H1 (cell line): ENCODE data around the gene CTBP2. TPM values are rescaled to one million over a fixed set of nuclear protein-coding genes. Genes with fewer than 3 reads are reported as not detected.

Source experiments
- CTCF ChIA-PET: fragments of 300-600 bp; sonication (Branson Sonifier 250); formaldehyde crosslinking; loops from one replicate; lab custom pipeline; 2021; ENCODE audit not compliant: partially characterized antibody; lab: Charles Lee
- POLR2A ChIA-PET: fragments of 300-600 bp; sonication (Branson Sonifier 250); formaldehyde crosslinking; loops from one replicate; lab custom pipeline; 2021; ENCODE audit warnings: inconsistent platforms; ENCODE audit not compliant: partially characterized antibody; lab: Charles Lee
- DNase-seq, 2 experiments: peaks; one replicate each; pipeline versions ENCODE4 v3.0.0 to v3.0.0-alpha.2; 2010 to 2022; ENCODE audit warnings: low spot score in 2 of 2, low read depth in 1 of 2, mixed read lengths in 1 of 2
- FAIRE-seq: peaks from 2 replicates; lab custom pipeline; 2011; peaks lifted over from hg19 to GRCh38; lab: Jason Lieb, UNC
- H2AFZ ChIP-seq: 2 replicates; pipeline ENCODE4 v1.8.1; 2012; ENCODE audit warnings: low read length, inconsistent platforms
- H2AK5ac ChIP-seq: 2 replicates; pipeline ENCODE4 v1.6.1; 2013; ENCODE audit warnings: low read depth, low read length
- H2BK120ac ChIP-seq: replicated peaks from 2 replicates; pipeline ENCODE3; 2013; ENCODE audit warnings: low read depth, low read length, inconsistent platforms
- H2BK12ac ChIP-seq: 2 replicates; pipeline ENCODE4 v1.6.1; 2013; ENCODE audit warnings: low read depth, low read length
- H2BK15ac ChIP-seq: 2 replicates; pipeline ENCODE4 v1.6.1; 2013; ENCODE audit warnings: low read length
- H2BK20ac ChIP-seq: 2 replicates; pipeline ENCODE4 v1.6.1; 2013; ENCODE audit warnings: low read length
- H2BK5ac ChIP-seq: 2 replicates; pipeline ENCODE4 v1.6.1; 2013; ENCODE audit warnings: low read depth, low read length
- H3K14ac ChIP-seq: 2 replicates; pipeline ENCODE4 v1.6.1; 2013; ENCODE audit warnings: inconsistent platforms; ENCODE audit not compliant: insufficient read length
- H3K18ac ChIP-seq: 2 replicates; pipeline ENCODE4 v1.6.1; 2013; ENCODE audit warnings: low read length; ENCODE audit errors: extremely low read depth
- H3K23ac ChIP-seq: 2 replicates; pipeline ENCODE4 v1.6.1; 2013; ENCODE audit warnings: inconsistent platforms; ENCODE audit not compliant: insufficient read length
- H3K23me2 ChIP-seq: 2 replicates; pipeline ENCODE4 v1.6.1; 2013; ENCODE audit warnings: low read depth, low read length
- H3K27ac ChIP-seq: 2 replicates; pipeline ENCODE4 v1.6.1; 2011; ENCODE audit warnings: low read depth, low read length, inconsistent platforms
- H3K27me3 ChIP-seq, 4 experiments: replicated peaks in 1 of 4; 1 replicate in 1 of 4; 2 replicates in 3 of 4; pipeline versions ENCODE4 v1.6.1 to v1.8.1; 2011 to 2013; ENCODE audit warnings: low read length in 3 of 4, mild to moderate bottlenecking in 3 of 4, inconsistent platforms in 2 of 4, mixed read lengths in 2 of 4, moderate library complexity in 1 of 4; ENCODE audit not compliant: control insufficient read depth in 3 of 4, insufficient read depth in 3 of 4; ENCODE audit errors: extremely low read depth in 1 of 4
- H3K36me3 ChIP-seq, 4 experiments: 2 replicates each; pipeline versions ENCODE4 v1.6.1 to v1.8.1; 2011 to 2013; ENCODE audit warnings: mild to moderate bottlenecking in 4 of 4, low read length in 3 of 4, moderate library complexity in 2 of 4, control low read depth in 1 of 4, inconsistent platforms in 1 of 4; ENCODE audit not compliant: insufficient read depth in 4 of 4, control insufficient read depth in 2 of 4
- H3K4ac ChIP-seq: replicated peaks from 2 replicates; pipeline ENCODE3; 2013; ENCODE audit warnings: low read length, low read depth, mixed read lengths, inconsistent platforms; ENCODE audit not compliant: insufficient read length
- H3K4me1 ChIP-seq, 4 experiments: replicated peaks in 1 of 4; 1 replicate in 1 of 4; 2 replicates in 3 of 4; pipeline versions ENCODE4 v1.6.1 to v1.8.1; 2011 to 2013; ENCODE audit warnings: low read length in 3 of 4, inconsistent platforms in 2 of 4, mixed read lengths in 1 of 4; ENCODE audit not compliant: insufficient read depth in 4 of 4, control insufficient read depth in 3 of 4
- H3K4me2 ChIP-seq, 2 experiments: 2 replicates each; pipeline versions ENCODE4 v1.6.1 to v1.8.1; 2011 to 2013; ENCODE audit warnings: low read depth in 2 of 2, low read length in 2 of 2, control low read depth in 1 of 2, inconsistent platforms in 1 of 2, mild to moderate bottlenecking in 1 of 2; ENCODE audit not compliant: insufficient read depth in 1 of 2
- H3K4me3 ChIP-seq, 4 experiments: fragments of 200-600, 300-600 bp in 1 of 4; sonication (generic), shearing (Covaris generic), sonication (Bioruptor Twin) in 1 of 4; 2 replicates each; pipeline versions ENCODE4 v1.5.1 to v1.8.1; 2011 to 2016; ENCODE audit warnings: low read length in 4 of 4, low read depth in 3 of 4, control low read depth in 2 of 4, inconsistent platforms in 2 of 4, mild to moderate bottlenecking in 2 of 4, mixed read lengths in 1 of 4, moderate library complexity in 1 of 4; ENCODE audit not compliant: insufficient read depth in 2 of 4; ENCODE audit errors: extremely low read depth in 1 of 4
- H3K56ac ChIP-seq: replicated peaks from 2 replicates; pipeline ENCODE3; 2013; ENCODE audit warnings: low read depth, mild to moderate bottlenecking, mixed read lengths, low read length, inconsistent platforms; ENCODE audit not compliant: insufficient read length
- H3K79me1 ChIP-seq: 2 replicates; pipeline ENCODE4 v1.6.1; 2013; ENCODE audit warnings: low read depth, low read length, control low read depth
- H3K79me2 ChIP-seq, 2 experiments: 2 replicates each; pipeline versions ENCODE4 v1.6.1 to v1.8.1; 2012 to 2013; ENCODE audit warnings: low read length in 2 of 2, mild to moderate bottlenecking in 2 of 2, inconsistent platforms in 1 of 2; ENCODE audit not compliant: insufficient read depth in 2 of 2, control insufficient read depth in 1 of 2
- H3K9ac ChIP-seq, 4 experiments: replicated peaks in 1 of 4; 1 replicate in 1 of 4; 2 replicates in 3 of 4; pipeline versions ENCODE4 v1.6.1 to v1.8.1; 2011 to 2013; ENCODE audit warnings: low read depth in 3 of 4, low read length in 3 of 4, control low read depth in 2 of 4, mild to moderate bottlenecking in 2 of 4, moderate library complexity in 2 of 4, inconsistent platforms in 1 of 4; ENCODE audit errors: extremely low read depth in 1 of 4
- H3K9me3 ChIP-seq, 2 experiments: 2 replicates each; pipeline versions ENCODE4 v1.6.1 to v1.8.1; 2012 to 2013; ENCODE audit warnings: mild to moderate bottlenecking in 2 of 2, moderate library complexity in 2 of 2, control low read depth in 1 of 2, inconsistent platforms in 1 of 2, low read depth in 1 of 2, low read length in 1 of 2, mixed read lengths in 1 of 2; ENCODE audit not compliant: insufficient read depth in 2 of 2
- H4K20me1 ChIP-seq, 2 experiments: replicated peaks in 1 of 2; 2 replicates each; pipeline versions ENCODE3 to v1.8.1; 2011 to 2013; ENCODE audit warnings: inconsistent platforms in 2 of 2, low read length in 2 of 2, mild to moderate bottlenecking in 1 of 2; ENCODE audit not compliant: insufficient read depth in 2 of 2, control insufficient read depth in 1 of 2
- H4K5ac ChIP-seq: 2 replicates; pipeline ENCODE4 v1.6.1; 2013; ENCODE audit warnings: low read length, low read depth, mixed read lengths, inconsistent platforms; ENCODE audit not compliant: insufficient read length
- H4K8ac ChIP-seq: 2 replicates; pipeline ENCODE4 v1.8.0; 2013; ENCODE audit warnings: mild to moderate bottlenecking, moderate library complexity, low read length, inconsistent platforms; ENCODE audit not compliant: insufficient read depth; ENCODE audit errors: extremely low read depth
- H4K91ac ChIP-seq: replicated peaks from 2 replicates; pipeline ENCODE3; 2013; ENCODE audit warnings: low read length, mixed read lengths, inconsistent platforms; ENCODE audit not compliant: insufficient read length
- BACH1 ChIP-seq: IDR thresholded peaks from 2 replicates; pipeline ENCODE4 v1.6.1; 2012; ENCODE audit warnings: low read length, improper control_type of control experiment
- CHD2 ChIP-seq: IDR thresholded peaks from 2 replicates; pipeline ENCODE4 v1.6.1; 2012; ENCODE audit warnings: low read length, improper control_type of control experiment
- CREB1 ChIP-seq: IDR thresholded peaks from 2 replicates; pipeline ENCODE4 v1.6.1; 2012; ENCODE audit warnings: inconsistent platforms
- HDAC6 ChIP-seq: IDR thresholded peaks from one replicate; pipeline ENCODE4 v1.7.1; 2012; ENCODE audit warnings: low read depth, mild to moderate bottlenecking, inconsistent platforms, low read length, moderate library complexity
- KDM4A ChIP-seq: IDR thresholded peaks from one replicate; pipeline ENCODE4 v1.7.1; 2012; ENCODE audit warnings: low read depth, mild to moderate bottlenecking, moderate library complexity, low read length, inconsistent platforms; ENCODE audit not compliant: severe bottlenecking
- MAFK ChIP-seq: IDR thresholded peaks from 2 replicates; pipeline ENCODE4 v1.6.1; 2012; ENCODE audit warnings: low read depth, mild to moderate bottlenecking, improper control_type of control experiment, low read length
- PHF8 ChIP-seq: fragments of 200-600 bp; sonication (generic); conservative IDR thresholded peaks from 2 replicates; pipeline ENCODE4 v1.7.1; 2012; ENCODE audit warnings: low read depth, mild to moderate bottlenecking, inconsistent platforms, low read length, moderate library complexity
- POLR2AphosphoS5 ChIP-seq: IDR thresholded peaks from 2 replicates; pipeline ENCODE4 v1.6.1; 2011; ENCODE audit warnings: low read depth, low read length
- RXRA ChIP-seq: IDR thresholded peaks from 2 replicates; pipeline ENCODE4 v1.6.1; 2011; ENCODE audit warnings: low read depth, mild to moderate bottlenecking, low read length, moderate library complexity; ENCODE audit not compliant: insufficient read depth
- SIN3A ChIP-seq, 2 experiments: IDR thresholded peaks in 1 of 2; conservative IDR thresholded peaks in 1 of 2; 2 replicates each; pipeline ENCODE4 v1.6.1; 2011 to 2012; ENCODE audit warnings: low read length in 2 of 2, improper control_type of control experiment in 1 of 2, low read depth in 1 of 2, mild to moderate bottlenecking in 1 of 2
- SP4 ChIP-seq: IDR thresholded peaks from 2 replicates; pipeline ENCODE4 v1.6.1; 2012; ENCODE audit warnings: low read length, inconsistent platforms
- TBP ChIP-seq: IDR thresholded peaks from 2 replicates; pipeline ENCODE4 v1.6.1; 2011; ENCODE audit warnings: low read depth, low read length, improper control_type of control experiment
- TEAD4 ChIP-seq: IDR thresholded peaks from 2 replicates; pipeline ENCODE4 v1.6.1; 2012; ENCODE audit warnings: low read depth, low read length, inconsistent platforms, mixed read lengths
- ZNF274 ChIP-seq: IDR thresholded peaks from 2 replicates; pipeline ENCODE4 v1.7.0; 2012; ENCODE audit warnings: low read length, borderline replicate concordance; ENCODE audit errors: extremely low read depth
- WGBS, 2 experiments: shearing (Covaris generic) in 1 of 2; methylation state at CpG; one replicate each; pipeline versions ENCODE4 v1.1.6 to v1.1.7; 2013 to 2015; ENCODE audit warnings: low lambda C conversion rate in 2 of 2, mixed read lengths in 2 of 2, inconsistent platforms in 1 of 2, low coverage in 1 of 2, missing lambda C conversion rate in 1 of 2; ENCODE audit not compliant: insufficient replicate concordance in 2 of 2, insufficient coverage in 1 of 2, insufficient read length in 1 of 2; ENCODE audit errors: extremely low coverage in 1 of 2, missing lambda C conversion rate in 1 of 2; 5-methylcytosine and 5-hydroxymethylcytosine counted together
- polyA plus RNA-seq, 7 experiments: library from polyadenylated mRNA; depleted of rRNA in 3 of 7; stranded (reverse) in 5 of 7; unstranded in 2 of 7; fragments of >200 nt in 5 of 7; fragments of 200-250 nt in 2 of 7; gene quantifications; 1 replicate in 5 of 7; 2 replicates in 1 of 7; 4 replicates in 1 of 7; pipeline versions ENCODE4 v1.2.1 to v1.2.3, GENCODE V29; 2011 to 2013; ENCODE audit warnings: missing spikeins in 2 of 7, mixed read lengths in 2 of 7
- total RNA-seq: library from RNA; stranded (reverse); fragmentation: NEBNext Ultra II Directional; extraction: Animal tissue kit (Norgen Biotek cat#: 25700); gene quantifications from 2 replicates; pipeline ENCODE4 v1.2.1, GENCODE V29; 2021

The CTBP2 gene
- total and polyA plus RNA-seq, 2 of the 8 experiments (the other 6 are each of a cell fraction or from before 2014, with no cell fraction given): 208 to 221 TPM

DNA sequence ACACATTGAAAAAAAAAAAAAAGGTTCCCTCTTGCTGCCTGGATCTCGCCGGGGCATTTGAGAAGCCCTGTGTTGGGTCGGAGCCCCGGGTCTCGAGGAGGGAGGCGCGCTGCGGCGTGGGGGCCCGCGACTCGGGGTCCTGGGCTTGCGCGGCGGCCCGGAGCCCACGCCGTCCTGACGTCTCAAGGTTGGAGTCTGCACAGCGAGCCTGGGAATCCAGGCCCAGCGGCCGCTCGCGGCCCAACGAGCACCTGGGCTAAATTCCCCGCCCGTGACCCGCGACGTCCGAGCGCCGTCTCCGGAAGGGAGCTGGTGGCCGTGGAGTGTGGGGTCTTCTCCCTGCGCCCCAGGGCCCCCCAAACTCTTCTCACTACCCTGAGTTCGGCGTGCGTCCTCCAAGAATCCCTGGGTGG, 1.4 kb upstream of the CTBP2 start:
- no peak overlapping the region for H2BK15ac ChIP-seq
- 0 out of 2 replicates have a peak overlapping the region, but pooled peaks have one; percentile 13 for H2AK5ac ChIP-seq
- H2AFZ ChIP-seq: no peak overlapping the region
- CTCF ChIA-PET: interaction anchor here (0.9 to 1.2 kb wide), 5 partner anchors 12 to 67 kb away, joined by 3 to 4 read pairs (median 3); no protein-coding TSS in a partner anchor
- no peaks in the 10 kb centered on the region for H3K27me3 ChIP-seq
- no peak overlapping the region for H3K14ac ChIP-seq
- H3K79me1 ChIP-seq: no peaks in the 10 kb centered on the region
- peak overlapping the region; percentile 94 for H3K56ac ChIP-seq
- peaks cover 0 to 9% (median 5%) of the 10 kb centered on the region in 4 experiments; a peak in 5 of 7 replicates for H3K4me1 ChIP-seq
- no peak overlapping the region for H2BK20ac ChIP-seq
- H4K8ac ChIP-seq: peak overlapping the region; percentile 79
- H3K4me3 ChIP-seq: peak overlapping the region; percentile 71 to 95 (median 82)
- peak overlapping the region; percentile 87 for H4K5ac ChIP-seq
- H3K4me2 ChIP-seq: peak overlapping the region; percentile 88 to 93
- H3K18ac ChIP-seq: peak overlapping the region; percentile 99
- DNase-seq (no peak), FAIRE-seq (no peak)
- peak overlapping the region; percentile 90 for H2BK120ac ChIP-seq
- H3K4ac ChIP-seq: peak overlapping the region; percentile 69
- peak overlapping the region; percentile 84 for H4K91ac ChIP-seq
- H3K9me3 ChIP-seq: no peaks in the 10 kb centered on the region
- peak overlapping the region; percentile 69 for H2BK5ac ChIP-seq
- peak overlapping the region; percentile 62; the same call in 1 of the 2 replicates for H3K27ac ChIP-seq
- peaks cover 23 to 37% of the 10 kb centered on the region in 2 experiments for H3K79me2 ChIP-seq
- peak overlapping the region; percentile 58 to 69 (median 64); a peak in 6 of 7 replicates for H3K9ac ChIP-seq
- peak overlapping the region; percentile 39; the same call in 1 of the 2 replicates for H2BK12ac ChIP-seq
- WGBS, 2 experiments: 1% methylated on average over 39 of the region's 39 CpGs; no CpG with 5 or more reads in 1 of the 2 experiments
- no peak overlapping the region for H3K23ac ChIP-seq
- H3K36me3 ChIP-seq: peaks cover 0 to 5% (median 2%) of the 10 kb centered on the region in 4 experiments; a peak in 2 of 8 replicates
- POLR2A ChIA-PET: interaction anchor here (0.8 to 3.3 kb wide), 7 partner anchors 9 to 370 kb away, joined by 3 to 22 read pairs (median 3); partner anchors contain the start of gene EEF1AKMT2
- H4K20me1 ChIP-seq: peaks cover 0 to 2% of the 10 kb centered on the region in 2 experiments
- H3K23me2 ChIP-seq: peaks cover 13% of the 10 kb centered on the region; the same call in 1 of the 2 replicates
- TF ChIP-seq KDM4A (peak; percentile 21), MAFK (no peak), BACH1 (no peak), HDAC6 (no peak), CREB1 (no peak), RXRA (no peak), SP4 (no peak), SIN3A (conservative IDR thresholded peaks at IDR 0.05 in 1 of 2, IDR thresholded peaks at IDR 0.05 in 1 of 2; ENCODE audit: low read depth in 1 of 2, low read length in 2 of 2) (no peak), TEAD4 (no peak), POLR2AphosphoS5 (no peak; the same call in 1 of the 2 replicates), TBP (no peak), CHD2 (no peak), PHF8 (no peak), ZNF274 (no peak)
